ENCODE results near the gene HSD17B10.

DNA sequence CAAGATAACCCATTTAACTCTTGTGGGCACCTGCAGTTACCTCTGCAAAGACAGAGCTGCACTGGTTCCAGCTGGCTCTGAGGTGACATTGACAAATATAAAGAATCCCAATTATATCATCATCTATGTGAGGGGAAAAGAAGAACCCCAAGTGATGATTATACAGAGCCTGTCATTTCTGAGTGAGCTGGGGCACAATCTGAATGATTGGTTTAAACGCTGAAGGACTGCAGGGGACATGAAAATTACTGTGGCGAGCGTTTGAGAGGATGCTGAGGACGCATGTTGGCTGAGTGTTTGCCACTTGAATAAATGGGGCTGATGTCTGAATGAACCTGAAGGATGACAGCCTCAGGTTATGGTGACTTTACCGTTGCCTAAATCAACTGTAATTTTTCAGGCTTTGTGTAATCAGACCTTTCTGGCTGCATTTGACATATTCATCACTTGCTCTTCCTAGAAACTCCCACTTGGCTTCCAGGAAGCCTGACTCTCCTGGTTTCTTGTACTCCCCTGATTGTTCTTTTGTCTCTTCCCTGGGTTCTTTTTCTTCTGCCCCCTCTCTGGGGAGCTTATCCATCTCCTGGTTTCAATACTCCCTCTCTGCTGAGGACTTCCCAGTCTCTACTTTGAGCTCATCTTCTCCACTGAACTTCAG, 4.1 kb upstream of the HSD17B10 start:
- TF ChIP-seq, protein P1, sequence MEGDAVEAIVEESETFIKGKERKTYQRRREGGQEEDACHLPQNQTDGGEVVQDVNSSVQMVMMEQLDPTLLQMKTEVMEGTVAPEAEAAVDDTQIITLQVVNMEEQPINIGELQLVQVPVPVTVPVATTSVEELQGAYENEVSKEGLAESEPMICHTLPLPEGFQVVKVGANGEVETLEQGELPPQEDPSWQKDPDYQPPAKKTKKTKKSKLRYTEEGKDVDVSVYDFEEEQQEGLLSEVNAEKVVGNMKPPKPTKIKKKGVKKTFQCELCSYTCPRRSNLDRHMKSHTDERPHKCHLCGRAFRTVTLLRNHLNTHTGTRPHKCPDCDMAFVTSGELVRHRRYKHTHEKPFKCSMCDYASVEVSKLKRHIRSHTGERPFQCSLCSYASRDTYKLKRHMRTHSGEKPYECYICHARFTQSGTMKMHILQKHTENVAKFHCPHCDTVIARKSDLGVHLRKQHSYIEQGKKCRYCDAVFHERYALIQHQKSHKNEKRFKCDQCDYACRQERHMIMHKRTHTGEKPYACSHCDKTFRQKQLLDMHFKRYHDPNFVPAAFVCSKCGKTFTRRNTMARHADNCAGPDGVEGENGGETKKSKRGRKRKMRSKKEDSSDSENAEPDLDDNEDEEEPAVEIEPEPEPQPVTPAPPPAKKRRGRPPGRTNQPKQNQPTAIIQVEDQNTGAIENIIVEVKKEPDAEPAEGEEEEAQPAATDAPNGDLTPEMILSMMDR (IDR thresholded peaks at IDR 0.05 in 8 of 11, conservative IDR thresholded peaks at IDR 0.05 in 3 of 11): no peak
- no peak for TF ChIP-seq POLR2AphosphoS5 (IDR thresholded peaks at IDR 0.05)
- no peak for TF ChIP-seq POLR2A (IDR thresholded peaks at IDR 0.05)

All from spleen (tissue), 7 donors.